Activated CD4-positive, alpha-beta T cell treated with anti-CD3 and anti-CD28 coated beads, Interleukin-2, Interleukin-4, amounts not matched to agents 100 ng/mL and 50 ng/mL, durations not matched to agents 16 hours and 8 hours (primary cell): ENCODE results near the gene LETM1.

Source experiments
- DNase-seq: peaks from one replicate; pipeline ENCODE4 v3.0.0-alpha.2; 2020; ENCODE audit warnings: low spot score

Gene LETM1

GRCh38 chr4:1777822-1778641 lies 77.9 kb downstream of the LETM1 start:
- no peak for DNase-seq

DNA sequence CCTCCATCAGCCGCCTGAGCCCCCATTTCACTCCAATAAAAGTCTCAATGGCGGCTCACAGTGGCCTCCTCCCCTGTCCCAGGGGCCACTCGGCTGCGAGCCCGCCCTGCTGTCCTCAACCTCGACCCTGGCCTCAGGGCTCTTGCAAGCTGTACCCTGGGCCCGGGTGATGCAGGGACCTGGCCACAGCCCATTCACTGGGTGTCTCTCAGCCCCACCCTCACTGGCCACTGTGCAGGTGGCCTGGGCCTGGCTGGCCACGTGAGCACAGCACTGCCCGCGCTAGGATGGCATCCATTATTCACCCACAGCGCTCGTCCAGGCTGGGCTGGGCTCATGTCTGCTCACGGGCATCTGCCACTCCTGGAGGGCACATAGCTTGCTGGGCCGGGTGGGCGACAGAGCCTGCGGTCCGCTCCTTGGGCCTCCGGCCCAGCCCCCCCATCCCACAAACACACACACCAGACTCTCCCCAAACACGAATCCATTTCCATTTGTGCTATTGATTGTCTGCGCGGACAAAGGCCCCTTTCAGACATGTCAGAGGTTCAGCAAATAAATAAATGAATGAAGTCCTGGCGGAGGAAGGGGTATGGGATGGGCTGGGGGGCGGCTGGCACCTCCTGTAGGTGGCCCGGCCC lies 79.3 kb downstream of the LETM1 start:
- no peak for DNase-seq

- no peak for DNase-seq
Measured at GRCh38 chr4:1775731-1776500, 80.0 kb downstream of the LETM1 start.

- DNase-seq, result no peak
Measured at GRCh38 chr4:1773754-1774153, 82.2 kb downstream of the LETM1 start.

GRCh38 chr4:1772853-1773538 lies 83.0 kb downstream of the LETM1 start:
- DNase-seq, result no peak

GRCh38 chr4:1771555-1772305 lies 84.2 kb downstream of the LETM1 start:
- DNase-seq, result no peak

- no peak for DNase-seq
Measured at GRCh38 chr4:1770791-1771231, 85.1 kb downstream of the LETM1 start.

GRCh38 chr4:1770245-1770644 lies 85.7 kb downstream of the LETM1 start:
- DNase-seq, result no peak

DNA sequence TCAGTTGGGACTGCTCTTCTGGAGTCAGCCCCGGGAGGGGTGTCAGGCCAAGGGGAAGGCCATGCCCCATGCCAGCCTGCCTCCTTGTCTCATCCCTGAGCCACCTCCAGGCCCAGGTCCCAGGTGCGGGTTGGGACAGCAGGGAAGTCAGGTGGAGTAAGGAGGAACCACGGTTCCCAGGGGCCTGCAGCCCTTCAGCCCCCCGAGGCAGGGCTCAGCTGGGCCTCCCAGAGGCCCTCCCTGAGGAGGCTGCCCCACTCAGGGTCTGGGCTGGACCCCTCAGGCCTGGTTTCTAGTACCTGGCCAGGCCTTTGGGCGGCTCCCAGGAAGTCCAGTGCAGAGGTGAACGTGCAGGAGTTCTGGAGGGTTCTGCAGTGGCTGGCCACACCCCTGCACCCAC lies 86.3 kb downstream of the LETM1 start:
- no peak for DNase-seq

DNA sequence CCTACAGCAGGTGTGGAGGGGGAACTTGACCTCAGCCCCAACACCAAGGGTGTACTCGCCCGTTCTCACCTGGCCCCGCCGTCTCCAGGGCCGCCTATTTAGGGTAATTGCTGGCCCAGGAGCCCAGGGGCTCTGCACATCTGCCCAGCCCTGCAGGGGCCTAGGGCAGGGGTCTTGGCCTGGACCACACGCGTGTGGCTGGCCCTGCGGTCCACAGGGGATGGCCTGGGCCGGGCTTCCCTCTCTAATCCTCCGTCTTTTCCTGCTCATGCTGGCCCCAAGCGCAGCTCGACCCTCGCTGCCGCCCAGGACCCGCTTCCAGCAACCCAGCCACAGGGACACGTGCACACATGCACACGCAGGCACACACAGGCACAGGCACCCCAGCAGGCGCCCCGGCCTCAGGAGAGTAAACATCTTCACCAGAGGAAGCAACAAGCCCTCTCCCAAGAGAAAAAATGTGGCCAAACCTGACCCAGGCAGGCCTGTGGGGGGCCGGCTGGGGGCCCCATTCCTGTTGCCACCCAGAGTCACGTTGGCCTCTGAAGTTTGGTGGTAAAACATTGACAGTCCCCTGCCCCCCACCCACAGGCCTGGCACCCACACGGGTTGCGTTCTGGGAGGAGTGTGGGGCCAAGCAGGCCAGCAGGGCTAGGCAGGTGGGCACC lies 87.5 kb downstream of the LETM1 start:
- DNase-seq, result no peak

GRCh38 chr4:1767770-1768366 lies 88.1 kb downstream of the LETM1 start:
- DNase-seq, result no peak

DNA sequence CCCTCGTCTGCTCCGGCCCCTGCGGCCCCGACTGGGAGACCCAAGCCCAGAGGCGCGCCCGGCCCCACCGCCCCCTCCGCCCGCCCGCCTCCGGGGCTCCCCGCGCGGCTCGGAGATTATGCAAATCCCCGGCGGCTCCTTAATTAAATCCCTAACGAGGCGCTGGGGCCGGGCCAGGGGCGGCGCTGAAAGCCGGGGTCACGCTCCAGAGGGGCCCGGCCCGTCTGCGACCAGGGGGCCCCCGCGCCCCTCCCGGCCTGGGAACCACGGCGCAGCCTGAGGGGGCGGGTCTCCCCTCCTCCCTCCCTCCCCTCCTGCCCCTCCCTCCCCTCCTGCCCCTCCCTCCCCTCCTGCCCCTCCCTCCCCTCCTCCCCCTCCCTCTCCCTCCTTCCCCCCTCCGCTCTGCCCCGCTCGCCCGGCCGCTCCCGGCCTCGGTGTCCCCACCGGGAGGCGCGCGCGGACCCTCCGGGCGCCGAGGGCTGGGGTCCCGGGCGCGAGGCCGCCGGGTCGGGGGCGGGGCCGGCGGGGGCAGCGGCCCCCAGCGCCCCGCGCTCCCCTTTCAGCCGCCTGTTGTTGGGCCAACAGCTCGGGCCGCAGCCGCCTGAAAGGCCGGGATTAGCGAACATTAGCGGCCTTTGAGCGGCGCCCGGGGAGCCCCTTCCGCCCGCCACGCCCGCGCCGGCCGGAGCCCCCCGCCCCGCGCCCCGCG lies 88.7 kb downstream of the LETM1 start:
- DNase-seq, result no peak

- DNase-seq, result no peak
Measured at GRCh38 chr4:1766106-1767060, 89.6 kb downstream of the LETM1 start.

DNA sequence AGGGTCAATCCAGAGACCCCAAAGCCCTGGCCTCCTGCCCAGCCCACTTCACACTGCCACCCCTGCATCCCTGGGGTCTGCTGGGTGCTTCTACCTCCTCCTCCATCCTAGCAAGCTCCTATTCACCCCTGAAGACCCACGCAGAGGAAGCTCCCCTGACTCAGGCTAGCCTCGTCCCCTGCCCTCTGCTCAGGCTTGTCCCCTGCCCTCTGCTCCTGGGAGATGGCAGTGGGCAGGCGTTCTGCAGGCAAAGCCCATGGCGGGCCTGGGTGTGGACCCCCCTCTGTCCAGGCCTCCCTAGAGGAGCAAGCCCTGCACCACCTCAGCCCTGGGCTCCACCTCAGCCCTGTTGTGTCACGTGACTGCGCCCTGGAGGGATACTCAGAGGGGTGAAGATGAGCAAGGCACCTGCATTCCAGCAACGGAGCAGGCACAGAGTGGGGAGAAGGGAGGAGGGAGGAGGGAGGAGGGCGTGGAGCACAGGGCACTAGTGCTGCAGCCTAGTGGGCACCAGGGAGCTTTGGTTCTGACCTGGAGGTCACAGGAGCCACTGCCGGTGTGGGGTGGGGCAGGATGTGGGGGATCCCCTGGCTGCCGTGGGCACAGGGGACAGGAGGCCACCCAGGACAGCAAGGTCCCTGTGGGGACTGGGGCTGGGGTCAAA lies 90.4 kb downstream of the LETM1 start:
- no peak for DNase-seq

DNA sequence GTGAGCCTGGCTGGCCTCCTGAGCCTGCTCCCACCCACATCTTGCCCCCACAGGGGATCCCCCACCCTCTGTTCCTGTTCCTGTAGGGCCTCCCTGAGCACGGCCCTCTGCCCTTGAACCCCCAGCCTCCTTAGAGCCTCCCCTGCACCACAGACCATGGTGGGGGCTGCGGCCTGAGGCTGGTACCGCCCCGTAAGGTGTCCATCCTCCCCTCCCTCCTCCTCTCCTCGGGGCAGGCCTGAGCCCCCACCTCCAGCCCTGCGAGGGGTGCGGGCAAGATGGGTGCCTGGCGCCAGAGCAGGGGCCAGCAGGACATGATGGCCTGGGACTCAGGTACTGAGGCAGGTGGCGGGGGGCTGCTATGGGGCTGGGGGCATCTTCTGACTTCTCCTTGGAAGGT lies 91.3 kb downstream of the LETM1 start:
- no peak for DNase-seq

DNA sequence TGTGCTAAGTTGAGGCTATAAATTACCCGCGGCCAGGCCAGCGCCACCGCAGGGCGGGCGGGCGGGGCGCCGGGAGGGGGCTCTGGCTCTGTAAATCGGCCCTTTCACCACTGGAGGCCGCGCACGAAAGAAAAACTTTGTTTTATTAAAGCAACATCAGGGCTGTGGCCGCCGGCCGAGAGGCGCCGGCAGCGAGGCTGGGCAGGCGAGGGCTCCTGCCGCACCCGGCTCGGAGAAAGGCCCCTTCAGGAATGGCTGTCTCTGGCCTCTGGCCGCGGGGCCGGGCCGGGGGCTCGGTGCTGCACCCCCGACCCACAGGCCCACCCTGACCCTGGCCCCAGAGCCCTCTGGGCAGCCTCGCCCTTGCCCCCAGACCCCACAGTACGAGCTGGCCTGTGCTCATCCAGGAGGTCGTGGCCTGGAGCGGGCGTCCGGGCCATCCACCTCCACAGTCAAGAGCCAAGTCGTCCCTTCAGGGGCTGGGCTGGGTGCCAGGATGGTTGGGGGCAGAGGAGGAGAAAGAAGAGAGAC lies 92.3 kb downstream of the LETM1 start:
- DNase-seq, result no peak

GRCh38 chr4:1763070-1763549 lies 92.8 kb downstream of the LETM1 start:
- DNase-seq, result no peak
